HepG2 (cell line): ENCODE measurements around the gene FUT3. TPM values are rescaled to one million over a fixed set of nuclear protein-coding genes. Genes with fewer than 3 reads are reported as not detected.

Source experiments
- ATF3 ChIP-seq: sonication (generic); formaldehyde crosslinking; IDR thresholded peaks from 2 replicates; pipeline ENCODE4 v1.4.0; 2020; ENCODE audit warnings: missing genetic modification reagents
- BCLAF1 ChIP-seq: fragments of 450-650 bp; IDR thresholded peaks from 2 replicates; pipeline ENCODE4 v1.6.1; 2017; ENCODE audit warnings: mild to moderate bottlenecking
- CREB1 ChIP-seq, 2 experiments: fragments of 450-650 bp in 1 of 2; IDR thresholded peaks; 2 replicates each; pipeline ENCODE4 v1.6.1; 2016 to 2017; ENCODE audit warnings: control low read depth in 1 of 2, mild to moderate bottlenecking in 1 of 2, missing compliant biosample characterization in 1 of 2, missing genetic modification characterization in 1 of 2
- HNF1A ChIP-seq, 2 experiments: sonication (generic) in 1 of 2; formaldehyde crosslinking in 1 of 2; IDR thresholded peaks; 2 replicates each; pipeline versions ENCODE4 v1.4.0 to v1.6.1; 2016 to 2020; ENCODE audit warnings: borderline replicate concordance in 1 of 2, low read depth in 1 of 2, mild to moderate bottlenecking in 1 of 2, missing genetic modification reagents in 1 of 2
- HOXA9 ChIP-seq: sonication (generic); formaldehyde crosslinking; IDR thresholded peaks from 2 replicates; pipeline ENCODE4 v1.8.1; 2022; ENCODE audit warnings: missing genetic modification reagents, mild to moderate bottlenecking, moderate library complexity, borderline replicate concordance
- JDP2 ChIP-seq: sonication (generic); formaldehyde crosslinking; IDR thresholded peaks from 2 replicates; pipeline ENCODE4 v1.8.1; 2022; ENCODE audit warnings: missing genetic modification reagents, borderline replicate concordance
- MBD4 ChIP-seq: IDR thresholded peaks from 2 replicates; pipeline ENCODE4 v1.6.1; 2012; ENCODE audit warnings: low read length, inconsistent platforms, borderline replicate concordance
- NKX3-1 ChIP-seq: sonication (generic); formaldehyde crosslinking; IDR thresholded peaks from 2 replicates; pipeline ENCODE4 v1.5.0; 2020; ENCODE audit warnings: missing genetic modification reagents
- NR2F1 ChIP-seq, 2 experiments: fragments of 450-650 bp in 1 of 2; formaldehyde crosslinking in 1 of 2; IDR thresholded peaks; 2 replicates each; pipeline versions ENCODE4 v1.5.0 to v1.6.1; 2016 to 2020; ENCODE audit warnings: mild to moderate bottlenecking in 1 of 2, missing compliant biosample characterization in 1 of 2, missing genetic modification reagents in 1 of 2, moderate library complexity in 1 of 2
- PBX3 ChIP-seq: sonication (generic); formaldehyde crosslinking; IDR thresholded peaks from 2 replicates; pipeline ENCODE4 v1.8.1; 2023; ENCODE audit warnings: missing genetic modification reagents, inconsistent platforms, borderline replicate concordance
- STAT5B ChIP-seq: sonication (generic); formaldehyde crosslinking; IDR thresholded peaks from 2 replicates; pipeline ENCODE4 v1.4.0; 2020; ENCODE audit warnings: missing genetic modification reagents
- TOE1 ChIP-seq: sonication (generic); formaldehyde crosslinking; IDR thresholded peaks from 2 replicates; pipeline ENCODE4 v1.4.0; 2020; ENCODE audit warnings: mild to moderate bottlenecking, missing genetic modification reagents
- ZNF20 ChIP-seq: sonication (generic); formaldehyde crosslinking; IDR thresholded peaks from 2 replicates; pipeline ENCODE4 v1.4.0; 2020; ENCODE audit warnings: mild to moderate bottlenecking, moderate library complexity, missing genetic modification reagents
- ZNF275 ChIP-seq: sonication (generic); formaldehyde crosslinking; IDR thresholded peaks from 2 replicates; pipeline ENCODE4 v1.8.0; 2022; ENCODE audit warnings: missing genetic modification reagents, mild to moderate bottlenecking, inconsistent platforms, borderline replicate concordance
- ZNF44 ChIP-seq: sonication (generic); formaldehyde crosslinking; IDR thresholded peaks from 2 replicates; pipeline ENCODE4 v1.5.1; 2020; ENCODE audit warnings: mild to moderate bottlenecking, missing genetic modification reagents
- ZNF784 ChIP-seq: sonication (generic); formaldehyde crosslinking; IDR thresholded peaks from 2 replicates; pipeline ENCODE4 v1.5.1; 2020; ENCODE audit warnings: missing genetic modification reagents, mild to moderate bottlenecking, borderline replicate concordance
- polyA plus RNA-seq, 8 experiments: library from polyadenylated mRNA; depleted of rRNA in 3 of 8; stranded (reverse) in 7 of 8; unstranded in 1 of 8; fragments of >200 nt; fragmentation: Illumina TruSeq in 4 of 8; extraction: Trizol in 4 of 8; gene quantifications; 2 replicates each; pipeline versions ENCODE4 v1.2.1 to v1.2.3, GENCODE V29; 2011 to 2016; ENCODE audit warnings: low read depth in 4 of 8, missing spikeins in 1 of 8, mixed read lengths in 1 of 8; ENCODE audit not compliant: insufficient read depth in 1 of 8
- total RNA-seq, 5 experiments: library from RNA; depleted of rRNA; stranded (reverse); fragments of >200 nt; fragmentation: Illumina TruSeq; extraction: Trizol; gene quantifications; 2 replicates each; pipeline ENCODE4 v1.2.3, GENCODE V29; 2016; ENCODE audit warnings: low read depth in 1 of 5

The FUT3 gene
- total and polyA plus RNA-seq, 2 of the 13 experiments (the other 11 are each of a cell fraction or from before 2014, with no cell fraction given), result 0.53 to 1.1 TPM

- peak; percentile 79; the same call in 1 of the 2 replicates for TF ChIP-seq ZNF784 (CRISPR knock-in tag)
- TF ChIP-seq ATF3 (CRISPR knock-in tag), result peak; percentile 90
- peak; percentile 94 for TF ChIP-seq HOXA9 (CRISPR knock-in tag)
- peak; percentile 33 for TF ChIP-seq CREB1 (IDR thresholded peaks at IDR 0.05)
- TF ChIP-seq CREB1 (CRISPR knock-in tag; IDR thresholded peaks at IDR 0.05), result no peak
- no peak for TF ChIP-seq ZNF20 (CRISPR knock-in tag)
- TF ChIP-seq TOE1 (CRISPR knock-in tag), result no peak
- TF ChIP-seq NKX3-1 (CRISPR knock-in tag), result no peak
- no peak for TF ChIP-seq PBX3 (CRISPR knock-in tag)
- no peak for TF ChIP-seq JDP2 (CRISPR knock-in tag)
- TF ChIP-seq STAT5B (CRISPR knock-in tag), result no peak
- TF ChIP-seq NR2F1 (CRISPR knock-in tag; IDR thresholded peaks at IDR 0.05), result no peak; a peak in 1 of 4 replicates
- no peak for TF ChIP-seq HNF1A (IDR thresholded peaks at IDR 0.05; ENCODE audit: low read depth)
- TF ChIP-seq HNF1A (CRISPR knock-in tag; IDR thresholded peaks at IDR 0.05; ENCODE audit: borderline replicate concordance), result peak; percentile 45; the same call in 1 of the 2 replicates
- no peak for TF ChIP-seq BCLAF1
- TF ChIP-seq MBD4, result no peak
- peak; percentile 90; the same call in 1 of the 2 replicates for TF ChIP-seq ZNF44
- peak; percentile 80; the same call in 1 of the 2 replicates for TF ChIP-seq ZNF275 (CRISPR knock-in tag)
Observed at GRCh38 chr19:5827891-5828660, 23.2 kb downstream of the FUT3 start (continued).
